Activated CD4-positive, alpha-beta T cell treated with anti-CD3 and anti-CD28 coated beads, Interleukin-2, amount 50 U/mL, for 24 hours (primary cell): ENCODE measurements around the gene SCML1.

Experiments used
- DNase-seq, 2 donors: peaks; one replicate each; pipeline ENCODE4 v3.0.0-alpha.2; 2020; ENCODE audit warnings: low read depth in 1 of 2, low spot score in 1 of 2

The SCML1 gene

GRCh38 chrX:17736856-17737709 lies at the start of gene SCML1:
Gene SCML1, plus strand, starts transcription at chrX:17737493. Its CDS starts 6,694 bp downstream, at chrX:17744187.
- peak; percentile 65 to 84 for DNase-seq

GRCh38 chrX:17687648-17688047 lies 49.6 kb upstream of the SCML1 start:
- DNase-seq = no peak

- DNase-seq = peak in 1 of 2 donors; percentile 32
Measured at GRCh38 chrX:17689971-17690409, 47.3 kb upstream of the SCML1 start.

GRCh38 chrX:17692709-17693346 lies 44.5 kb upstream of the SCML1 start:
- no peak for DNase-seq

- no peak for DNase-seq
Measured at GRCh38 chrX:17697191-17697590, 40.1 kb upstream of the SCML1 start.

GRCh38 chrX:17700976-17701375 lies 36.3 kb upstream of the SCML1 start:
- DNase-seq = no peak

GRCh38 chrX:17703201-17703600 lies 34.1 kb upstream of the SCML1 start:
- no peak for DNase-seq

- DNase-seq = no peak
Measured at GRCh38 chrX:17705211-17705610, 32.1 kb upstream of the SCML1 start.

GRCh38 chrX:17706676-17707075 lies 30.6 kb upstream of the SCML1 start:
- DNase-seq = no peak

- no peak for DNase-seq
Measured at GRCh38 chrX:17707731-17708130, 29.6 kb upstream of the SCML1 start.

- no peak for DNase-seq
Measured at GRCh38 chrX:17710871-17711301, 26.4 kb upstream of the SCML1 start.

GRCh38 chrX:17713288-17713687 lies 24.0 kb upstream of the SCML1 start:
- no peak for DNase-seq

- DNase-seq = no peak
Measured at GRCh38 chrX:17718649-17719165, 18.6 kb upstream of the SCML1 start.

- DNase-seq = no peak
Measured at GRCh38 chrX:17719711-17720110, 17.6 kb upstream of the SCML1 start.

GRCh38 chrX:17721715-17722114 lies 15.6 kb upstream of the SCML1 start:
- no peak for DNase-seq

GRCh38 chrX:17725181-17725580 lies 12.1 kb upstream of the SCML1 start:
- no peak for DNase-seq

- DNase-seq = no peak
Measured at GRCh38 chrX:17732138-17732783, 5.0 kb upstream of the SCML1 start.

GRCh38 chrX:17735406-17735805 lies 1.9 kb upstream of the SCML1 start:
- no peak for DNase-seq

GRCh38 chrX:17736478-17736855 lies 826 bp upstream of the SCML1 start:
- DNase-seq = no peak

GRCh38 chrX:17737710-17737985 lies 355 bp downstream of the SCML1 start:
- no peak for DNase-seq

GRCh38 chrX:17737986-17738713 lies 857 bp downstream of the SCML1 start:
- peak in 1 of 2 donors; percentile 11 for DNase-seq
